CD4-positive, alpha-beta T cell (primary cell): ENCODE measurements around the gene NMRK2. TPM values are rescaled to one million over a fixed set of nuclear protein-coding genes. Genes with fewer than 3 reads are reported as not detected.
"Not testable (repeated sequence)": the region's sequence is repeated elsewhere in the genome, so short reads cannot be mapped to it uniquely, and the experiment has no call there.

ENCODE experiments used
- ATAC-seq: fragments of 200-7000 bp; cut with Tn5 transposase; one replicate; pipeline ENCODE4 v1.10.0; 2022; ENCODE audit warnings: mild to moderate bottlenecking; ENCODE audit not compliant: poor library complexity
- CTCF ChIA-PET: fragments of 350-600 bp; sonication (Branson Sonifier 250); formaldehyde crosslinking; loops from one replicate; lab custom pipeline; 2021; ENCODE audit warnings: antibody characterized with exemption, inconsistent platforms; lab: Charles Lee
- POLR2A ChIA-PET: fragments of 350-600 bp; sonication (Branson Sonifier 250); formaldehyde crosslinking; loops from one replicate; lab custom pipeline; 2021; ENCODE audit warnings: antibody characterized with exemption, inconsistent platforms; lab: Charles Lee
- DNase-seq, 14 experiments: peaks; one replicate each; pipeline ENCODE4 v3.0.0-alpha.2; 2013 to 2020; ENCODE audit warnings: mixed read lengths in 2 of 14
- H3K27ac ChIP-seq, 2 donors: one replicate each; pipeline versions ENCODE4 v1.5.1 to v1.7.0; 2013; ENCODE audit warnings: low read length in 2 of 2, low read depth in 1 of 2, mild to moderate bottlenecking in 1 of 2
- H3K27me3 ChIP-seq, 2 experiments: 1 replicate in 1 of 2; 2 replicates in 1 of 2; pipeline versions ENCODE4 v1.6.1 to v1.7.0; 2013; ENCODE audit warnings: low read length in 2 of 2, control low read depth in 1 of 2, mild to moderate bottlenecking in 1 of 2, moderate library complexity in 1 of 2; ENCODE audit not compliant: insufficient read depth in 2 of 2, control insufficient read depth in 1 of 2
- H3K36me3 ChIP-seq: one replicate; pipeline ENCODE4 v1.6.1; 2013; ENCODE audit warnings: low read length, control low read depth; ENCODE audit not compliant: insufficient read depth
- H3K4me1 ChIP-seq: one replicate; pipeline ENCODE4 v1.6.1; 2013; ENCODE audit warnings: low read length, control low read depth; ENCODE audit not compliant: insufficient read depth
- H3K4me3 ChIP-seq: one replicate; pipeline ENCODE4 v1.5.1; 2013; ENCODE audit warnings: mild to moderate bottlenecking, low read length, moderate library complexity
- H3K9me3 ChIP-seq, 2 experiments: 1 replicate in 1 of 2; 2 replicates in 1 of 2; pipeline versions ENCODE4 v1.6.1 to v1.7.0; 2013; ENCODE audit warnings: low read length in 2 of 2, mild to moderate bottlenecking in 2 of 2, control low read depth in 1 of 2, moderate library complexity in 1 of 2; ENCODE audit not compliant: control insufficient read depth in 1 of 2, insufficient read depth in 1 of 2
- H3K27ac Mint-ChIP-seq: one replicate; pipeline ENCODE4 v1.8.0; 2020; ENCODE audit warnings: mixed read lengths
- H3K27me3 Mint-ChIP-seq: one replicate; pipeline ENCODE4 v1.8.0; 2021; ENCODE audit warnings: mixed read lengths
- H3K36me3 Mint-ChIP-seq: one replicate; pipeline ENCODE4 v1.8.0; 2021; ENCODE audit warnings: low read depth, mixed read lengths
- H3K4me1 Mint-ChIP-seq: one replicate; pipeline ENCODE4 v1.8.0; 2021; ENCODE audit warnings: low read depth, mixed read lengths
- H3K4me3 Mint-ChIP-seq: one replicate; pipeline ENCODE4 v1.8.0; 2020; ENCODE audit warnings: mild to moderate bottlenecking, mixed read lengths
- H3K9me3 Mint-ChIP-seq: one replicate; pipeline ENCODE4 v1.8.0; 2020; ENCODE audit warnings: mixed read lengths
- CTCF ChIP-seq: fragments of 200-600 bp; IDR thresholded peaks from one replicate; pipeline ENCODE4 v1.8.0; 2022; ENCODE audit warnings: antibody characterized with exemption, mild to moderate bottlenecking
- intact Hi-C, 2 experiments: fragments of 100-400 bp; cut with DNase I in 1 of 2; cut with micrococcal nuclease in 1 of 2; formaldehyde crosslinking; loops; one replicate each; pipeline versions ENCODE4 v1.15.1 to v1.9.0; 2023 to 2025; cut with DNase I, micrococcal nuclease
- total RNA-seq, 174 experiments: library from RNA in 2 of 174; stranded (reverse) in 2 of 174; gene quantifications; one replicate each; pipeline ENCODE4 v1.2.3 and lab custom pipeline; 2021 to 2026

NMRK2 gene
- total RNA-seq, 2 experiments from 2014 or later = not detected

DNA sequence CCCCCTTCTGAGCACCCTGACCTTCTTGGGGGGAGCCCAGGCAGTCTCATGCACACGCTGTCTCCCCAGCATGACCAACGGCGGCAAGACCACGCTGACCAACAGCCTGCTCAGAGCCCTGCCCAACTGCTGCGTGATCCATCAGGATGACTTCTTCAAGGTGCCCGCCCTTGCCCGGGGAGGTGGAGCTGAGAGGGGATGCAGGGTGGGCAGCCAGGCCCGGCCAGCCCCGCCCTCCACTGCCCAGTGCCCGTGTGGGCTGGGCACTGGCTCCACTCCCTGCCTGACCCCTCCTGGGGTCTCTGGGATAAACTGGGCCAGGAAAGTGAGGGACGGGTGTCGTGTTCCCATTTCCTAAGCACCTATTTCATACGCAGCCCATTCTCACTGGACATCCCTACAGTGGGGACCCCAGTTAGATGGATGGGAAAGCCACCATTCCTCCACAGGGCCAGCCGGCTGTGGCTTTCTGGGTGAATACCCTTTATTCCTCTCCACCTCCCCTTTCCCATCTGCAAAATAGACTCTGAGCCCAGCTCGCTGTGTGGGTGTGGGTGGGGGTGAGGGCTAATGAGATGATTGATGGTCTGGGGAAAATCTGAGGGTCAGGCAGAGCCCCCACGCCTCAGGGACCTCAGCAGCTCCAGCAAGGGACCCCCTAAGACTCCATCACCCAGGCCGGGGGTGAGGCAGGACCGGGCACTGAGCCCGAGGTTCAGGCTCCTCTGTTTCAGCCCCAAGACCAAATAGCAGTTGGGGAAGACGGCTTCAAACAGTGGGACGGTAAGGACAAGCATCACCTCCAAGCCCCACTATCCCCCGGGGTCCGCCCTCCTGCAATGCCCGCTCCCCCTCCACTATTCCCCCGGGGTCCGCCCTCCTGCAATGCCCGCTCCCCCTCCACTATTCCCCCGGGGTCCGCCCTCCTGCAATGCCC, 3.9 kb downstream of the NMRK2 start:
- peaks cover 4% of the 10 kb centered on the region for H3K4me1 ChIP-seq
- Mint-ChIP-seq H3K4me3 (no peak overlapping the region), H3K27me3 (peaks cover 6% of the 10 kb centered on the region), H3K36me3 (no peaks in the 10 kb centered on the region), H3K4me1 (no peaks in the 10 kb centered on the region), H3K9me3 (no peaks in the 10 kb centered on the region), H3K27ac (no peak overlapping the region)
- POLR2A ChIA-PET = no interaction called here
- TF ChIP-seq CTCF = no peak
- DNase-seq (no peak), ATAC-seq (no peak)
- H3K4me3 ChIP-seq = no peak overlapping the region
- intact Hi-C loops = no loop called here
- H3K27me3 ChIP-seq = peaks cover 12 to 13% of the 10 kb centered on the region in 2 experiments
- H3K36me3 ChIP-seq = no peaks in the 10 kb centered on the region
- peaks cover 0 to 7% of the 10 kb centered on the region in 2 experiments for H3K9me3 ChIP-seq
- CTCF ChIA-PET = no interaction called here
- no peak overlapping the region for H3K27ac ChIP-seq

DNA sequence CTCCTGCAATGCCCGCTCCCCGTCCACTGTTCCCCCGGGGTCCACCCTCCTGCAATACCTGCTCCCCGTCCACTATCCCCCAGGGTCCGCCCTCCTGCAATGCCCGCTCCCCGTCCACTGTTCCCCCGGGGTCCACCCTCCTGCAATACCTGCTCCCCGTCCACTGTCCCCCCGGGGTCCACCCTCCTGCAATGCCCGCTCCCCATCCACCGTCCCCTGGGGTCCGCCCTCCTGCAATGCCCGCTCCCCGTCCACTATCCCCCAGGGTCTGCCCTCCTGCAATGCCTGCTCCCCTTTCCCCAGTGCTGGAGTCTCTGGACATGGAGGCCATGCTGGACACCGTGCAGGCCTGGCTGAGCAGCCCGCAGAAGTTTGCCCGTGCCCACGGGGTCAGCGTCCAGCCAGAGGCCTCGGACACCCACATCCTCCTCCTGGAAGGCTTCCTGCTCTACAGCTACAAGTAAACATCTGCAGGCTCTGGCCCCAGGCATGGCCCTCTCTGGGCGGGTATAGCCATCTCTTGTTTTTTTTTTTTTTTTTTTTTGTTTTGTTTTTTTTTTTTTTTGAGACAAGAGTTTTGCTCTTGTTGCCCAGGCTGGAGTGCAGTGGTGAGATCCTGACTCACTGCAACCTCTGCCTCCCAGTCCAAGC, 5.6 kb downstream of the NMRK2 start:
- H3K36me3 ChIP-seq, H3K4me3 Mint-ChIP-seq, POLR2A ChIA-PET, H3K4me1 ChIP-seq, H3K4me3 ChIP-seq, intact Hi-C loops, DNase-seq, CTCF ChIA-PET, H3K27me3 Mint-ChIP-seq, H3K9me3 ChIP-seq, H3K27me3 ChIP-seq, H3K27ac Mint-ChIP-seq, H3K36me3 Mint-ChIP-seq, H3K27ac ChIP-seq, H3K9me3 Mint-ChIP-seq, ATAC-seq, H3K4me1 Mint-ChIP-seq: not testable (repeated sequence)

DNA sequence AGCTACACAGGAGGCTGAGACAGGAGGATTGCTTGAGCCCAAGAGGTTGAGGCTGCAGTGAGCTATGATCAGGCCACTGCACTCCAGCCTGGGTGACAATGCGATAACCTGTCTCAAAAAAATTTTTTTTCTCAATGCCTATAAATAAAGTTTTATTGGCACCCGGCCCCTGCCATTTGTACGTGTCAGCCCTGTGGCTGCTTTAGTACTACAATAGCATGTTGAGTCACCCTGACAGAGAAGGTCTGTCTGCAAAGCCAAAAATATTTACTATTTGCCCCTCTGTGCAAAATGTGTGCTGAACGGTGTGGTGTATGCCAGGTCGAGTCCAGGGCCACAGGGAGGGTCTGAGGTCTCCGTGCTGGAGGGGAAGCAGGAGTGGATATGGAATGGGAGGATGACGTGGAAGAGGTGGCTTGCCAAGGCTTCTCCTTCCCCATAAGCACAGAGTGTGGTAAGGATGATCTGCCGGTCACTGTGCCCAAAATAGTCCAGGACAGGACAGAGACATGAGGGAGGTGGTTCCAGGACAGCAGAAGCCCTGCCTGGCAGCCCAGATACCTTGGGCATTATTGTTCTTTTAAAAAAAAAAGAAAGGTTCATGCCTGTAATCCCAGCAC, 10.0 kb downstream of the NMRK2 start:
- no peak overlapping the region for H3K27ac ChIP-seq
- ChIA-PET POLR2A (no interaction called here), CTCF (no interaction called here)
- no peak for TF ChIP-seq CTCF
- DNase-seq (no peak), ATAC-seq (no peak)
- no peaks in the 10 kb centered on the region for H3K36me3 Mint-ChIP-seq
- no peak overlapping the region for H3K4me3 Mint-ChIP-seq
- H3K4me1 ChIP-seq = no peaks in the 10 kb centered on the region
- intact Hi-C loops = no loop called here
- H3K9me3 Mint-ChIP-seq = no peaks in the 10 kb centered on the region
- no peak overlapping the region for H3K4me3 ChIP-seq
- H3K9me3 ChIP-seq = no peaks in the 10 kb centered on the region
- H3K4me1 Mint-ChIP-seq = no peaks in the 10 kb centered on the region
- H3K27me3 Mint-ChIP-seq = no peaks in the 10 kb centered on the region
- no peaks in the 10 kb centered on the region for H3K27me3 ChIP-seq
- no peaks in the 10 kb centered on the region for H3K36me3 ChIP-seq
- no peak overlapping the region for H3K27ac Mint-ChIP-seq
